ENCODE results near the gene ATP2C2. TPM values are rescaled to one million over a fixed set of nuclear protein-coding genes. Genes with fewer than 3 reads are reported as not detected.

The ATP2C2 gene
- total and polyA plus RNA-seq, 9 of the 15 experiments (the other 6 are each of a cell fraction or from before 2014, with no cell fraction given), result 0.75 TPM; not detected in 8

DNA sequence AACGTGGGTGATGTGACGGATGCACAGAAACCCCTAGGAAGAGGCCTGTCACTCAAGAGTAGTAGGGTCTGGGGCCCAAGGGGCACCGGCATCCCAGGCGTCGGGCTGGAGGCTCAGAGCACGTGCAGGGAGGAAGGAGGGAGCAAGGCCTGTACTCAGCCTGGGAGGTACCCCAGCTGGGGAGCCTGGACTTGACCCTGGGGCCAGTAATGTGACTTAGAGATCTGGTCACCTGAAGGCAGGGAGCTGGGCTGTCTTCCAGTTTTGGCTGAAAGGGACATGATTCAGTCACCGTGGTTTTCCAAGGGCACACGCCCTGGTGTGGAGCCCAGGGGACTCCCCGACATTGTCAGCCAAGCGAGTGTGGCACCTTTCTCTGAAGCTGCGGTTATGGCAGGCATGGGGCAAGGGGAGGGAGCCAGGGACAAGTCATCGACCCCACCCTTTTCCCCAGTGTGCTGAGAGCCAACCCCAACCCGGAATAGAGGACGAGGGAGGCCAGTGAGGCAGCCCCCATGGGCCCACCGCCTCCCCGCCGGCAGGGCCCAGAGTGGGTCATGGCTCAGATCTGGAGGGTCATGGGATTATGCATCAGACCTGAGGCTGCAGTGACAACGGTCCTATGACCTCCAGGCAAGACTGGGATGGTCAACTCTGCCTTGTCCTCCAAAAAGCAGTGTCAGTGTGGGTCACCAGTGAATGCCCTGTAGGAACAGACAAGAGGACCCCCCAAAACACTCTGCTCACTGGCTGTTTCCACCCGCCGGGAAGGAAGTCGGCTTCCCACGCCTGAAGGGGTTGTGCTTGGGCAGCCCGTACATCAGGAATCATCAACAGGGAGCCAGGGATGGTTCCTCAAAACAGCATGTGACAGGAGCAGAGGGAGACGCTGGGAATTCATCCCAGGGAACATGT is 94.2 kb downstream of the ATP2C2 start:
- TF ChIP-seq EZH2 (IDR thresholded peaks at IDR 0.05; ENCODE audit: borderline replicate concordance, low read depth, low read length) (0 out of 2 replicates have a peak, but pooled peaks have one; percentile 32), RCOR1 (IDR thresholded peaks at IDR 0.05; ENCODE audit: borderline replicate concordance in 1 of 2, low read depth in 2 of 2, low read length in 2 of 2) (no peak), PHF21A (IDR thresholded peaks at IDR 0.05; ENCODE audit: borderline replicate concordance, low read depth) (no peak)
- TF ChIP-seq, protein P1, sequence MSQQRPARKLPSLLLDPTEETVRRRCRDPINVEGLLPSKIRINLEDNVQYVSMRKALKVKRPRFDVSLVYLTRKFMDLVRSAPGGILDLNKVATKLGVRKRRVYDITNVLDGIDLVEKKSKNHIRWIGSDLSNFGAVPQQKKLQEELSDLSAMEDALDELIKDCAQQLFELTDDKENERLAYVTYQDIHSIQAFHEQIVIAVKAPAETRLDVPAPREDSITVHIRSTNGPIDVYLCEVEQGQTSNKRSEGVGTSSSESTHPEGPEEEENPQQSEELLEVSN (IDR thresholded peaks at IDR 0.05; ENCODE audit: borderline replicate concordance in 1 of 2, extremely low read depth in 1 of 2, insufficient read depth in 1 of 2, insufficient read length in 1 of 2, low read depth in 1 of 2, low read length in 1 of 2, poor library complexity in 1 of 2, severe bottlenecking in 1 of 2), result peak in 1 of 2 experiments; percentile 29
- DNase-seq (ENCODE audit: extremely low read depth in 1 of 4, low spot score in 3 of 4), result no peak
- in situ Hi-C loops (cut with MboI), result no loop called here
- Histone ChIP-seq H4K20me1 (replicated peaks; ENCODE audit: control insufficient read depth, insufficient read depth, low read length) (peaks cover 10% of the 10 kb centered on the region; the same call in 1 of the 2 replicates), H3K79me2 (ENCODE audit: control insufficient read depth, insufficient read depth, low read length) (no peaks in the 10 kb centered on the region), H3K36me3 (ENCODE audit: control insufficient read depth, insufficient read depth, low read length) (no peaks in the 10 kb centered on the region), H3K9me1 (ENCODE audit: control insufficient read depth, insufficient read depth, low read length) (no peaks in the 10 kb centered on the region), H2AFZ (ENCODE audit: low read depth, low read length) (no peak overlapping the region), H3K4me3 (no peak overlapping the region), H3K4me1 (replicated peaks in 1 of 2; ENCODE audit: control insufficient read depth in 2 of 2, insufficient read depth in 2 of 2, low read length in 2 of 2) (peaks cover 0 to 15% of the 10 kb centered on the region in 2 experiments; a peak in 2 of 5 replicates), H3K9me3 (replicated peaks; ENCODE audit: control insufficient read depth, insufficient read depth, low read depth, low read length) (peaks cover 2% of the 10 kb centered on the region; the same call in 1 of the 2 replicates), H3K27me3 (ENCODE audit: control insufficient read depth in 2 of 2, insufficient read depth in 2 of 2, low read length in 2 of 2) (peaks cover 47 to 54% of the 10 kb centered on the region in 2 experiments), H3K9ac (ENCODE audit: insufficient read depth in 1 of 2, low read depth in 2 of 2, low read length in 2 of 2) (peak overlapping the region in 1 of 2 experiments; percentile 2; a peak in 1 of 4 replicates), H3K4me2 (ENCODE audit: insufficient read depth, low read length) (no peak overlapping the region), H3K27ac (ENCODE audit: extremely low read depth, low read depth, low read length) (no peak overlapping the region)
- no TSS peak for BruUV-seq (replicated peaks)
- intact Hi-C loops (cut with micrococcal nuclease), result no loop called here
- 9% methylated on average over 24 of the region's 24 CpGs for whole genome bisulfite sequencing (ENCODE audit: insufficient coverage, low coverage, missing lambda C conversion rate)
- ChIA-PET POLR2A (interaction anchor here (0.6 to 3.1 kb wide), 3 partner anchors 9 to 201 kb away, joined by 5 to 9 read pairs (median 5); no protein-coding TSS in a partner anchor), CTCF (ENCODE audit: low intra/inter-chr PET ratio) (no interaction called here)
- FAIRE-seq, result no peak
- ATAC-seq, result no peak

Data from K562 (cell line).